A549 (cell line): Measurements from ENCODE around the gene PARD6A. TPM values are rescaled to one million over a fixed set of nuclear protein-coding genes. Genes with fewer than 3 reads are reported as not detected.

Experiments used
- ATOH8 ChIP-seq: fragments of 250-450 bp; sonication (Bioruptor Pico); IDR thresholded peaks from 2 replicates; pipeline ENCODE4 v1.5.0; 2020; ENCODE audit warnings: low read depth, mild to moderate bottlenecking, moderate library complexity
- BCL3 ChIP-seq: fragments of >200 bp; sonication (Bioruptor Twin); formaldehyde crosslinking; IDR thresholded peaks from 3 replicates; pipeline ENCODE4 v1.6.1; 2016
- BHLHE40 ChIP-seq: IDR thresholded peaks from 2 replicates; pipeline ENCODE4 v1.6.1; 2012; ENCODE audit warnings: low read depth, low read length, inconsistent platforms
- CBX8 ChIP-seq: fragments of 200-600 bp; sonication (generic); IDR thresholded peaks from 2 replicates; pipeline ENCODE4 v1.6.1; 2016
- CEBPB ChIP-seq, 2 experiments: fragments of >200 bp in 1 of 2; sonication (Bioruptor Twin) in 1 of 2; formaldehyde crosslinking in 1 of 2; IDR thresholded peaks; 2 replicates each; pipeline ENCODE4 v1.6.1; 2012 to 2016
- CHD2 ChIP-seq: fragments of 150-350 bp; IDR thresholded peaks from 2 replicates; pipeline ENCODE4 v1.6.1; 2014; ENCODE audit warnings: low read length; ENCODE audit not compliant: partially characterized antibody
- CHD4 ChIP-seq: fragments of 200-600 bp; sonication (generic); IDR thresholded peaks from 2 replicates; pipeline ENCODE4 v1.6.1; 2016; ENCODE audit warnings: antibody characterized with exemption, mild to moderate bottlenecking, borderline replicate concordance
- FOSL2 ChIP-seq, 2 experiments: fragments of 450-650 bp in 1 of 2; fragments of >200 bp in 1 of 2; sonication (Bioruptor Twin) in 1 of 2; formaldehyde crosslinking; IDR thresholded peaks; 2 replicates each; pipeline versions ENCODE4 v1.5.0 to v1.6.1; 2016 to 2020; ENCODE audit warnings: mild to moderate bottlenecking in 1 of 2, moderate library complexity in 1 of 2
- FOXS1 ChIP-seq: fragments of 250-450 bp; sonication (Bioruptor Pico); IDR thresholded peaks from 2 replicates; pipeline ENCODE4 v1.5.0; 2020; ENCODE audit warnings: mild to moderate bottlenecking, moderate library complexity
- GATA3 ChIP-seq: IDR thresholded peaks from 2 replicates; pipeline ENCODE4 v1.6.1; 2012; ENCODE audit warnings: borderline replicate concordance
- HES2 ChIP-seq: fragments of >200 bp; sonication (Bioruptor Twin); formaldehyde crosslinking; IDR thresholded peaks from 2 replicates; pipeline ENCODE4 v1.6.1; 2016
- HEYL ChIP-seq: fragments of 250-450 bp; sonication (Bioruptor Pico); IDR thresholded peaks from 2 replicates; pipeline ENCODE4 v1.8.0; 2021; ENCODE audit warnings: mild to moderate bottlenecking, moderate library complexity
- HOXB5 ChIP-seq: fragments of 250-450 bp; sonication (Bioruptor Pico); IDR thresholded peaks from 2 replicates; pipeline ENCODE4 v1.5.0; 2020; ENCODE audit warnings: mild to moderate bottlenecking, moderate library complexity
- JUN ChIP-seq, 2 experiments: fragments of >200 bp; sonication (Bioruptor Twin); formaldehyde crosslinking; IDR thresholded peaks; 2 replicates in 1 of 2; 3 replicates in 1 of 2; pipeline ENCODE4 v1.6.1; 2016 to 2017
- JUNB ChIP-seq: fragments of >200 bp; sonication (Bioruptor Twin); formaldehyde crosslinking; IDR thresholded peaks from 2 replicates; pipeline ENCODE4 v1.6.1; 2016
- KDM1A ChIP-seq: fragments of 200-600 bp; sonication (generic); IDR thresholded peaks from 2 replicates; pipeline ENCODE4 v1.6.1; 2016; ENCODE audit warnings: low read depth, mild to moderate bottlenecking
- MYC ChIP-seq: IDR thresholded peaks from 2 replicates; pipeline ENCODE4 v1.6.1; 2012; ENCODE audit warnings: mild to moderate bottlenecking, inconsistent platforms, low read length, improper control_type of control experiment, borderline replicate concordance
- NPAS2 ChIP-seq: fragments of 250-450 bp; sonication (Bioruptor Pico); IDR thresholded peaks from 2 replicates; pipeline ENCODE4 v1.8.0; 2022; ENCODE audit warnings: mild to moderate bottlenecking, moderate library complexity, borderline replicate concordance
- NR3C1 ChIP-seq: fragments of >200 bp; sonication (Bioruptor Twin); formaldehyde crosslinking; IDR thresholded peaks from 3 replicates; pipeline ENCODE4 v1.6.1; 2017
- PHF8 ChIP-seq: fragments of 200-600 bp; sonication (generic); IDR thresholded peaks from 2 replicates; pipeline ENCODE4 v1.6.1; 2016; ENCODE audit warnings: low read depth, mild to moderate bottlenecking, antibody characterized with exemption, moderate library complexity, borderline replicate concordance
- RARB ChIP-seq: fragments of 250-450 bp; sonication (Bioruptor Pico); IDR thresholded peaks from 2 replicates; pipeline ENCODE4 v1.8.0; 2021; ENCODE audit warnings: mild to moderate bottlenecking, moderate library complexity
- REST ChIP-seq: fragments of 200-600 bp; sonication (generic); IDR thresholded peaks from 2 replicates; pipeline ENCODE4 v1.6.1; 2016; ENCODE audit warnings: antibody characterized with exemption, mild to moderate bottlenecking, moderate library complexity
- RFX5 ChIP-seq: fragments of 450-650 bp; IDR thresholded peaks from 2 replicates; pipeline ENCODE4 v1.7.1; 2014; ENCODE audit warnings: antibody characterized with exemption, mild to moderate bottlenecking, moderate library complexity
- RNF2 ChIP-seq: fragments of 200-600 bp; sonication (generic); IDR thresholded peaks from 2 replicates; pipeline ENCODE4 v1.6.1; 2016; ENCODE audit warnings: low read depth, mild to moderate bottlenecking, antibody characterized with exemption, moderate library complexity, borderline replicate concordance
- TFCP2L1 ChIP-seq: fragments of 250-450 bp; sonication (Bioruptor Pico); IDR thresholded peaks from 2 replicates; pipeline ENCODE4 v1.5.0; 2021; ENCODE audit warnings: mild to moderate bottlenecking
- USF2 ChIP-seq: fragments of 450-650 bp; IDR thresholded peaks from 2 replicates; pipeline ENCODE4 v1.6.1; 2014; ENCODE audit warnings: antibody characterized with exemption
- polyA plus RNA-seq, 4 experiments: library from polyadenylated mRNA; depleted of rRNA in 3 of 4; stranded (reverse); fragments of >200 nt; fragmentation: RNase III in 1 of 4; extraction: RNeasy Plus Mini Kit Qiagen cat#74134 plus additional on column Dnase treatment in 1 of 4; gene quantifications; 2 replicates in 3 of 4; 3 replicates in 1 of 4; pipeline ENCODE4 v1.2.3, GENCODE V29; 2011 to 2017

Gene PARD6A
- polyA plus RNA-seq, 2 of the 4 experiments (the other 2 are of a cell fraction): 1.4 to 1.7 TPM

- no peak for TF ChIP-seq TFCP2L1
- peak; percentile 82; the same call in 1 of the 3 replicates for TF ChIP-seq BCL3
- no peak for TF ChIP-seq HOXB5
- no peak for TF ChIP-seq CHD2
- TF ChIP-seq RARB (CRISPR knock-in tag): no peak
- TF ChIP-seq NPAS2 (CRISPR knock-in tag): no peak
- no peak for TF ChIP-seq USF2
- no peak for TF ChIP-seq REST
- no peak for TF ChIP-seq BHLHE40
- TF ChIP-seq NR3C1: no peak
- no peak for TF ChIP-seq CHD4
- no peak for TF ChIP-seq JUNB
- no peak for TF ChIP-seq CBX8
- TF ChIP-seq FOSL2 (IDR thresholded peaks at IDR 0.05): no peak
- TF ChIP-seq FOSL2 (CRISPR knock-in tag; IDR thresholded peaks at IDR 0.05): no peak
- 0 out of 2 replicates have a peak, but pooled peaks have one; percentile 66 for TF ChIP-seq RNF2
- TF ChIP-seq HES2: no peak
- peak in 1 of 2 experiments; percentile 60; a peak in 3 of 5 replicates for TF ChIP-seq JUN (IDR thresholded peaks at IDR 0.05)
- TF ChIP-seq RFX5: no peak
- no peak for TF ChIP-seq KDM1A
- peak; percentile 83 for TF ChIP-seq PHF8
- TF ChIP-seq MYC: no peak; the same call in 1 of the 2 replicates
- no peak for TF ChIP-seq FOXS1
- TF ChIP-seq GATA3: no peak
- no peak for TF ChIP-seq ATOH8 (CRISPR knock-in tag)
- no peak for TF ChIP-seq HEYL (CRISPR knock-in tag)
- TF ChIP-seq CEBPB (IDR thresholded peaks at IDR 0.05): no peak
- TF ChIP-seq, all 56 proteins: peak for 6
These were observed 841 bp upstream of the PARD6A start, which contains the start of gene ACD (continued) for GRCh38 chr16:67659675-67660563.
